Breast epithelium (tissue), 3 donors: ENCODE results near the gene TBX2.
"Not testable (repeated sequence)": the region's sequence is repeated elsewhere in the genome, so short reads cannot be mapped to it uniquely, and the experiment has no call there.

Source experiments
- CTCF ChIP-seq, 3 donors: fragments of 450-650 bp; IDR thresholded peaks; one replicate each; pipeline ENCODE4 v1.5.1; 2016 to 2017; ENCODE audit warnings: antibody characterized with exemption in 3 of 3, mild to moderate bottlenecking in 3 of 3, moderate library complexity in 3 of 3
- POLR2A ChIP-seq: fragments of 450-650 bp; IDR thresholded peaks from one replicate; pipeline ENCODE4 v1.6.1; 2016; ENCODE audit warnings: antibody characterized with exemption, mild to moderate bottlenecking, moderate library complexity
- POLR2AphosphoS5 ChIP-seq, 3 donors: sonication (generic); formaldehyde crosslinking; IDR thresholded peaks; one replicate each; pipeline ENCODE4 v1.6.1; 2017; ENCODE audit warnings: antibody characterized with exemption in 3 of 3

- TF ChIP-seq POLR2A; CTCF (IDR thresholded peaks at IDR 0.05); POLR2AphosphoS5 (IDR thresholded peaks at IDR 0.05): not testable (repeated sequence)
Measured at GRCh38 chr17:61429831-61430230, 30.2 kb downstream of the TBX2 start.
